ENCODE measurements around the gene HOXB3. TPM values are rescaled to one million over a fixed set of nuclear protein-coding genes. Genes with fewer than 3 reads are reported as not detected.

Gene HOXB3
- total and polyA plus RNA-seq, 2 of the 13 experiments (the other 11 are each of a cell fraction or from before 2014, with no cell fraction given), result not detected

DNA sequence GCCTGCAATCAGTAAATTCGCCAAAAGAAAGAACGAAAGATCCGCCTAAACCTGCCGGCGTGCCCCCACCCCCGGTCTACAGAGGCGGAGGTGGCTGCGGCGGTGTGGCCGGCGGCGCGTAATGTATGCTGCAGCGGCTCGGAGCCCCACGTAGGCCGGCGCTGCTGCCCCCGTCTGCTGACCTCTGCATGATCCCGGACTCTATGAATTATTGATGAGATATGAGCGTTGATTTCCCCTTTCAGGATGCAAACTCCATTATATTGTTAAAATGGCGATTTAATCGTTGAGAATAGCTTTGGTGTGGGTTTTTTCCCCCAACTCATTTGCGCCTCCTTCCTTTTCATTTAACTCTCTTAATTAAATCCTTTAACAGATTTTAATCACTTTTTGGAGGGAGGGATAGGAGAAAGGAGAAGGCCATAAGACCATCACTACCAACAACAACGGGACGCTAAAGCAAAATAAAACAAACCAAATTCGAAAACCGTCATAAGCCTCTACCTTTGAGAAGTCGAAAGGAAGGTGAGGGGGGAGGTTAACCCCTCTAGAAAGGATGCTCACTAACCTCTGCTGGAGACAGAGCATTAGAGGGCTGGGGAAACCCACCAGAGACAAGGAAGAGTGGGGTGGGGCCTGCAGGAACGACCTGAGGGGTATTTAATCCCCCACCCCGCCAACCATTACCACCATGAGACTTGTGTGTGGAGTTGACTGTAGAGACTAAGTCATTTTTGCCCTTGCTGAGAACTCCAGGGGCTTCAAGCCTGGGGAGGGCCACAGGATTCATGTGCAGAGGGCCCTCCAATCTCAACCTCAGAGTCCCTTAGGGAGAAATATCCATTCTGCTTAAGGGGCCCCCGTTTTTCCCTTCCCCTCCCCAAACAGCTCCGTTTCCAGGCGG lies 3.4 kb downstream of the HOXB3 start:
- H3K4me3 ChIP-seq (replicated peaks in 1 of 3; ENCODE audit: insufficient read depth in 1 of 3, low read depth in 2 of 3, low read length in 3 of 3), result no peak overlapping the region
- POLR2A ChIA-PET, result no interaction called here
- H3K9me3 ChIP-seq (ENCODE audit: low read length), result no peaks in the 10 kb centered on the region
- no peak overlapping the region for H3K27ac ChIP-seq (ENCODE audit: extremely low read length, insufficient read depth, low read length)
- no peak overlapping the region for H2AFZ ChIP-seq (ENCODE audit: low read length)
- intact Hi-C loops (cut with micrococcal nuclease; ENCODE audit: unreplicated experiment), result no loop called here
- H3K27me3 ChIP-seq (ENCODE audit: control insufficient read depth in 1 of 2, insufficient read depth in 2 of 2, low read length in 2 of 2), result peaks cover 29 to 96% of the 10 kb centered on the region in 2 experiments
- FAIRE-seq (no peak), DNase-seq (ENCODE audit: low spot score) (no peak), ATAC-seq (no peak)
- TF ChIP-seq HNF4A (CRISPR knock-in tag; IDR thresholded peaks at IDR 0.05) (no peak), WIZ (CRISPR knock-in tag; IDR thresholded peaks at IDR 0.05) (no peak), TMF1 (CRISPR knock-in tag; IDR thresholded peaks at IDR 0.05; ENCODE audit: low read depth) (no peak), SMARCC2 (IDR thresholded peaks at IDR 0.05) (no peak), ZNF776 (CRISPR knock-in tag; IDR thresholded peaks at IDR 0.05) (no peak), HMGXB4 (CRISPR knock-in tag; IDR thresholded peaks at IDR 0.05; ENCODE audit: borderline replicate concordance in 1 of 2, low read depth in 1 of 2) (no peak), IRX3 (CRISPR knock-in tag; IDR thresholded peaks at IDR 0.05; ENCODE audit: borderline replicate concordance, low read depth) (no peak), DMTF1 (CRISPR knock-in tag; IDR thresholded peaks at IDR 0.05) (no peak), SNAPC5 (CRISPR knock-in tag; IDR thresholded peaks at IDR 0.05; ENCODE audit: borderline replicate concordance) (no peak), ZKSCAN8 (CRISPR knock-in tag; IDR thresholded peaks at IDR 0.05; ENCODE audit: borderline replicate concordance) (no peak), U2AF1 (optimal IDR thresholded peaks at IDR 0.05; ENCODE audit: low read depth, low read length) (no peak), MZF1 (CRISPR knock-in tag; IDR thresholded peaks at IDR 0.05; ENCODE audit: borderline replicate concordance) (no peak)
- H3K9ac ChIP-seq (ENCODE audit: insufficient read depth, low read depth, low read length), result no peak overlapping the region
- no peaks in the 10 kb centered on the region for H3K79me2 ChIP-seq (ENCODE audit: insufficient read depth, low read length)
- H3K4me1 ChIP-seq (ENCODE audit: insufficient read depth, low read length), result peaks cover 7% of the 10 kb centered on the region; the same call in 1 of the 2 replicates
- peaks cover 4% of the 10 kb centered on the region; the same call in 1 of the 2 replicates for H4K20me1 ChIP-seq (ENCODE audit: insufficient read depth, low read length)
- CTCF ChIA-PET (ENCODE audit: low intra/inter-chr PET ratio, low total read pairs), result no interaction called here
- in situ Hi-C loops (cut with HindIII; ENCODE audit: extremely low pct_ligation_motif_present, low pct_unique_long_range_greater_than_20kb), result no loop called here
- H3K36me3 ChIP-seq (replicated peaks in 1 of 2; ENCODE audit: control insufficient read depth in 1 of 2, insufficient read depth in 2 of 2, low read length in 2 of 2), result no peaks in the 10 kb centered on the region
- BruUV-seq (replicated peaks), result no TSS peak
- no peak overlapping the region for H3K4me2 ChIP-seq (ENCODE audit: low read depth, low read length)
- 41% methylated on average over 34 of the region's 34 CpGs for WGBS (ENCODE audit: low lambda C conversion rate)
